ENCODE results near the gene RNF207.

GRCh38 chr1:6165027-6165426 lies 40.9 kb upstream of the RNF207 start:
- no peak for TF ChIP-seq SUZ12 (IDR thresholded peaks at IDR 0.05; ENCODE audit: extremely low read depth, insufficient read depth, insufficient read length)
- TF ChIP-seq ZNF274 (IDR thresholded peaks at IDR 0.05; ENCODE audit: low read depth, low read length), result no peak

All from NT2/D1 (cell line).